ENCODE measurements around the gene RAP2A. TPM values are rescaled to one million over a fixed set of nuclear protein-coding genes. Genes with fewer than 3 reads are reported as not detected.

The RAP2A gene
- total RNA-seq, 2 experiments from 2014 or later, result 9.2 to 15.4 TPM

DNA sequence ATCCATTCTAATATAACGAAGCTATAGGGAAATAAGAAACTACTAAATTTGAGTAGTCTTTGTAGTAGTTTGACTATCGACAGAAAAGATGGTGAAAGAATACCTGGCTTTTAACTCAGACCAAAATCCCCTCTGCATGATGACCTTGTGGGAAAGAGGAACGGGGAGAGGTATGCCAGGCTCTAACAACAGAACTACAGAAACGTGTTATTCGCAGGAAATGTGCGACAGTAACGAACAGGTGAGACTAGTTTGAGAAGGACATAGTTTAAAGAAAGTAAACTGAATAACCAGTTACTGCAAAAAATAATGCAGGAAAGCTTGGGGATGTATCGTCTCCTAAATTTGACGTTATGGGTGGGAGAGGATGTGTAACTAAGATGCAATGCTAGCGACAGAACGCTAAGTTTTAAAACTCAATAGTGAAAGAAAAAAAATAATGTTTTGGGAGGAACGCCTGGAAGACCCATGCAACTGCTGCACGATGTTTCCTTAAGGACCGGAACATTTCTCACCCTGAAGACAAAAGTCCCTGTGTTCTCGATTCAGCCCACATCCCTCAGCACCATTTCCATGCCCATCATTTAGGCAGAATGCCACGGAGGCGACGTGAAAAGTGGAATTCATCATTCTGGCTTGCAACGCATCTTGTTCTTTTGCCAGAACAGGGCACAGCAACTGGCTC lies 1.6 kb upstream of the RAP2A start:
- Histone ChIP-seq H3K9me2 (ENCODE audit: insufficient read depth, low read length) (no peaks in the 10 kb centered on the region), H2AFZ (ENCODE audit: low read length) (peak overlapping the region; percentile 95), H3K36me3 (ENCODE audit: insufficient read depth, low read length) (no peaks in the 10 kb centered on the region), H3K79me2 (ENCODE audit: insufficient read depth, low read depth, low read length) (peaks cover 28% of the 10 kb centered on the region; the same call in 1 of the 2 replicates), H3K9me3 (ENCODE audit: low read length) (no peaks in the 10 kb centered on the region), H4K20me1 (ENCODE audit: insufficient read depth, low read length) (no peaks in the 10 kb centered on the region), H3K4me3 (ENCODE audit: low read depth, low read length, poor library complexity, severe bottlenecking) (peak overlapping the region; percentile 85), H3K4me1 (ENCODE audit: insufficient read depth, low read length, poor library complexity, severe bottlenecking) (peaks cover 20% of the 10 kb centered on the region), H3K27ac (ENCODE audit: low read depth, low read length, poor library complexity, severe bottlenecking) (peak overlapping the region; percentile 49), H3K4me2 (ENCODE audit: low read length) (peak overlapping the region; percentile 95)
- intact Hi-C loops (cut with micrococcal nuclease; ENCODE audit: unreplicated experiment), result loop anchor here (2.0 to 10.0 kb wide), 3 partner anchors 208 to 1142 kb away; partner anchors contain the start of genes IPO5 and STK24
- POLR2A ChIA-PET, result interaction anchor here (0.6 to 1.5 kb wide), 8 partner anchors 10 to 209 kb away, joined by 3 to 5 read pairs (median 4); no protein-coding TSS in a partner anchor
- TSS peak; percentile 75 for BruUV-seq (replicated peaks)
- CTCF ChIA-PET (ENCODE audit: unreplicated experiment), result no interaction called here
- DNase-seq (ENCODE audit: low spot score), result peak; percentile 4
- no peak for TF ChIP-seq EZH2phosphoT487 (IDR thresholded peaks at IDR 0.05; ENCODE audit: borderline replicate concordance, low read depth, low read length)
- TF ChIP-seq, protein P1, sequence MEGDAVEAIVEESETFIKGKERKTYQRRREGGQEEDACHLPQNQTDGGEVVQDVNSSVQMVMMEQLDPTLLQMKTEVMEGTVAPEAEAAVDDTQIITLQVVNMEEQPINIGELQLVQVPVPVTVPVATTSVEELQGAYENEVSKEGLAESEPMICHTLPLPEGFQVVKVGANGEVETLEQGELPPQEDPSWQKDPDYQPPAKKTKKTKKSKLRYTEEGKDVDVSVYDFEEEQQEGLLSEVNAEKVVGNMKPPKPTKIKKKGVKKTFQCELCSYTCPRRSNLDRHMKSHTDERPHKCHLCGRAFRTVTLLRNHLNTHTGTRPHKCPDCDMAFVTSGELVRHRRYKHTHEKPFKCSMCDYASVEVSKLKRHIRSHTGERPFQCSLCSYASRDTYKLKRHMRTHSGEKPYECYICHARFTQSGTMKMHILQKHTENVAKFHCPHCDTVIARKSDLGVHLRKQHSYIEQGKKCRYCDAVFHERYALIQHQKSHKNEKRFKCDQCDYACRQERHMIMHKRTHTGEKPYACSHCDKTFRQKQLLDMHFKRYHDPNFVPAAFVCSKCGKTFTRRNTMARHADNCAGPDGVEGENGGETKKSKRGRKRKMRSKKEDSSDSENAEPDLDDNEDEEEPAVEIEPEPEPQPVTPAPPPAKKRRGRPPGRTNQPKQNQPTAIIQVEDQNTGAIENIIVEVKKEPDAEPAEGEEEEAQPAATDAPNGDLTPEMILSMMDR (conservative IDR thresholded peaks at IDR 0.05; ENCODE audit: low read length), result no peak

DNA sequence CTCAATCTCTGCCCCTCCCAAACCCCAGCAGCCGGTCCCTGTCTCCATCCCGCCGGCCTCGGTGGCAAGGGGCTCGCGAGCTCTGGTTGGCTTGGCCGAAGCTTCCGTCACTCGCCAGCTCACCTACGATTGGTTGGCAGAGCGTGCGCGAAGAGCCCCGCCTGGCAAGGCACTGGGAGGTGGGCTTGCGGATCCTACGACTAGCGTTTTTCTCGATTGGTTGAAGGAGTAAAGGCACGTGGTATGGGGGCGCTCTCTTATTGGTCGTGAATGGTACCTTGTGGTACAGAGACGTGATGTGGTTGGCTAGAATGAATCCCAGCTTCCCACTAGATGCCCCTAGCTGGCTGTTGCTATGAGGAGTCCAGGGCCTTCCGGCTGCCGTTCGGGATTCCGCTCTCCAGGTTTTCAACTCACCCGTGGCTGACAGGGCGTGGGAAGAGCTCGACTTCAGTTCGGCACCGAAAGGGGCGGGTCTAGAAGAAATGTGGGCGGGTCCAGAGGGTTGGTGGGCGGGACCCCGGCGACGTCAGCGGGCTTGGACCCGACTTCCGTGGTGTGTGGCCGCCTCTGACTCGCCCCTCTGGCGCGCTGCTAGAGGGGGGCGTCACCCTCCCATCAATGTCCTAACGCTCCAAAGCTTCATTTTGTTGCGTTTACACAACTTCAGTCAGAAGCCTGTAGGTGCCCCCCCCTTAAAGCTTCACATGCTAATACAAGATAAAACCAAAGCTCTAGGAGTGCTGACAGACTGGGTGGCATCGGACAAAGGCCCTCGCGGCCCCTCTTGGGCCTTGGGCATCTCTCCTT lies 847 bp upstream of the RAP2A start:
- H3K27ac ChIP-seq (ENCODE audit: low read depth, low read length, poor library complexity, severe bottlenecking), result peak overlapping the region; percentile 91
- BruUV-seq (replicated peaks), result no TSS peak
- intact Hi-C loops (cut with micrococcal nuclease; ENCODE audit: unreplicated experiment), result loop anchor here (2.0 to 10.0 kb wide), 3 partner anchors 208 to 1142 kb away; partner anchors contain the start of genes IPO5 and STK24
- peaks cover 20% of the 10 kb centered on the region for H3K4me1 ChIP-seq (ENCODE audit: insufficient read depth, low read length, poor library complexity, severe bottlenecking)
- peak overlapping the region; percentile 98 for H3K4me2 ChIP-seq (ENCODE audit: low read length)
- no peaks in the 10 kb centered on the region for H4K20me1 ChIP-seq (ENCODE audit: insufficient read depth, low read length)
- DNase-seq (ENCODE audit: low spot score), result peak; percentile 95
- peak overlapping the region; percentile 85 for H3K4me3 ChIP-seq (ENCODE audit: low read depth, low read length, poor library complexity, severe bottlenecking)
- H3K9me2 ChIP-seq (ENCODE audit: insufficient read depth, low read length), result no peaks in the 10 kb centered on the region
- no peaks in the 10 kb centered on the region for H3K9me3 ChIP-seq (ENCODE audit: low read length)
- H2AFZ ChIP-seq (ENCODE audit: low read length), result peak overlapping the region; percentile 95
- no peak for TF ChIP-seq EZH2phosphoT487 (IDR thresholded peaks at IDR 0.05; ENCODE audit: borderline replicate concordance, low read depth, low read length)
- TF ChIP-seq, protein P1 (conservative IDR thresholded peaks at IDR 0.05; ENCODE audit: low read length), result no peak
- H3K36me3 ChIP-seq (ENCODE audit: insufficient read depth, low read length), result no peaks in the 10 kb centered on the region
- POLR2A ChIA-PET, result interaction anchor here (0.6 to 1.5 kb wide), 6 partner anchors 9 to 208 kb away, joined by 3 to 5 read pairs (median 4); no protein-coding TSS in a partner anchor
- CTCF ChIA-PET (ENCODE audit: unreplicated experiment), result no interaction called here
- peaks cover 28% of the 10 kb centered on the region; the same call in 1 of the 2 replicates for H3K79me2 ChIP-seq (ENCODE audit: insufficient read depth, low read depth, low read length)

Data from OCI-LY7 (cell line).